Right lobe of liver (tissue), 6 donors: ENCODE data around the gene FKBP5. TPM values are rescaled to one million over a fixed set of nuclear protein-coding genes. Genes with fewer than 3 reads are reported as not detected.

ENCODE experiments used
- ATAC-seq, 4 donors: fragments of 200-7000 bp; cut with Tn5 transposase; one replicate each; pipeline ENCODE4 v1.9.1; 2020; ENCODE audit warnings: mild to moderate bottlenecking in 4 of 4, moderate library complexity in 4 of 4
- DNase-seq, 3 donors: peaks; one replicate each; pipeline ENCODE4 v3.0.0-alpha.2; 2020
- H3K27ac ChIP-seq, 3 donors: fragments of 200-600 bp; one replicate each; pipeline ENCODE4 v1.8.0; 2022
- H3K27me3 ChIP-seq, 2 donors: fragments of 200-600 bp; one replicate each; pipeline ENCODE4 v1.8.0; 2022
- H3K36me3 ChIP-seq, 4 donors: fragments of 200-600 bp; sonication (generic) in 1 of 4; one replicate each; pipeline versions ENCODE4 v1.5.1 to v1.8.0; 2017 to 2022; ENCODE audit warnings: control low read depth in 1 of 4
- H3K4me1 ChIP-seq, 4 donors: fragments of 200-600 bp; sonication (generic) in 1 of 4; one replicate each; pipeline versions ENCODE4 v1.5.1 to v1.8.0; 2017 to 2022; ENCODE audit warnings: control low read depth in 1 of 4
- H3K4me3 ChIP-seq, 3 donors: fragments of 200-600 bp; one replicate each; pipeline ENCODE4 v1.8.0; 2022
- H3K9me3 ChIP-seq, 4 donors: fragments of 200-600 bp; sonication (generic) in 1 of 4; one replicate each; pipeline versions ENCODE4 v1.5.1 to v1.8.0; 2017 to 2022; ENCODE audit warnings: control low read depth in 1 of 4
- CTCF ChIP-seq, 4 donors: fragments of 200-600 bp in 3 of 4; fragments of 450-650 bp in 1 of 4; IDR thresholded peaks; one replicate each; pipeline versions ENCODE4 v1.5.1 to v1.8.0; 2016 to 2022; ENCODE audit warnings: antibody characterized with exemption in 4 of 4, mild to moderate bottlenecking in 2 of 4
- POLR2A ChIP-seq: fragments of 450-650 bp; IDR thresholded peaks from one replicate; pipeline ENCODE4 v1.6.1; 2017; ENCODE audit warnings: antibody characterized with exemption, mild to moderate bottlenecking
- WGBS: methylation state at CpG from one replicate; pipeline ENCODE4 v1.1.6; 2018; ENCODE audit warnings: low coverage, low lambda C conversion rate; ENCODE audit not compliant: insufficient coverage; ENCODE audit errors: missing lambda C conversion rate; 5-methylcytosine and 5-hydroxymethylcytosine counted together
- intact Hi-C, 2 donors: fragments of 100-400 bp; cut with DNase I; formaldehyde crosslinking; loops; one replicate each; pipeline versions ENCODE4 v1.11.2 to v1.14.1; 2022
- total RNA-seq, 6 experiments: library from RNA; depleted of rRNA in 2 of 6; stranded (reverse); fragments of >200 nt in 2 of 6; fragmentation: NEBNext Ultra II Directional in 3 of 6; extraction: Animal tissue kit (Norgen Biotek cat#: 25700) in 3 of 6; gene quantifications; one replicate each; pipeline versions ENCODE4 v1.1.0 to v1.2.4, GENCODE V29; 2016 to 2023
- donor health status: DM: no; HTN: yes; CAD: no.
- donor health status: DM: no; HTN: no; CAD: no.
- donor health status: DM: no; HTN: no; CAD: no.
- donor health status: DM: no; HTN: yes; CAD: no.
- donor health status: DM: no; HTN: yes; CAD: no.

FKBP5 gene
- total RNA-seq, 6 experiments from 2014 or later = 36.1 to 387 (median 111) TPM

DNA sequence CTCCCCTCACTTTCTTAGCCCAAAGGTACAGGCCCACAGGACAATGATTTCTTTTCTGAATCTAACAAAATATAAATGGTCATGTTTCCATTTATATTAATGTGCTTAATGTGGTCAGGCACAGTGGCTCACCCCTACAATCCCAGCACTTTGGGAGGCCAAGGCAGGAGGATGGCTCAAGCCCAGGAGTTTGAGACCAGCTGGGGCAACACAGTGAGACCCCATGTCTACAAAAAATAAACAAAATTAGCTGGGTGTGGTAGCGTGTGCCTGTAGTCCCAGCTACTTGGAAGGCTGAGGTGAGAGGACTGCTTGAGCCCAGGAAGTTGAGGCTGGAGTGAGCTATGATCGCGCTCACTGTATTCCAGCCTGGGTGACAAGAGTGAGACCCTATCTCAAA lies 98.8 kb downstream of the FKBP5 start:
- no peak for DNase-seq
- Histone ChIP-seq H3K4me1 (peaks cover 0 to 51% (median 11%) of the 10 kb centered on the region in 4 donors), H3K27ac (peak overlapping the region in 2 of 3 donors; percentile 15 to 60), H3K36me3 (peaks cover 0 to 92% (median 37%) of the 10 kb centered on the region in 4 donors), H3K9me3 (no peaks in the 10 kb centered on the region), H3K27me3 (no peaks in the 10 kb centered on the region), H3K4me3 (no peak overlapping the region)
- 93% methylated on average over 3 of the region's 3 CpGs for WGBS
- TF ChIP-seq CTCF (IDR thresholded peaks at IDR 0.05) (no peak), POLR2A (no peak)
- ATAC-seq = no peak
- intact Hi-C loops = loop anchor here in 1 of 2 donors (10.0 kb wide), 1 partner anchor 145 kb away; the partner anchor contains the start of gene ARMC12

DNA sequence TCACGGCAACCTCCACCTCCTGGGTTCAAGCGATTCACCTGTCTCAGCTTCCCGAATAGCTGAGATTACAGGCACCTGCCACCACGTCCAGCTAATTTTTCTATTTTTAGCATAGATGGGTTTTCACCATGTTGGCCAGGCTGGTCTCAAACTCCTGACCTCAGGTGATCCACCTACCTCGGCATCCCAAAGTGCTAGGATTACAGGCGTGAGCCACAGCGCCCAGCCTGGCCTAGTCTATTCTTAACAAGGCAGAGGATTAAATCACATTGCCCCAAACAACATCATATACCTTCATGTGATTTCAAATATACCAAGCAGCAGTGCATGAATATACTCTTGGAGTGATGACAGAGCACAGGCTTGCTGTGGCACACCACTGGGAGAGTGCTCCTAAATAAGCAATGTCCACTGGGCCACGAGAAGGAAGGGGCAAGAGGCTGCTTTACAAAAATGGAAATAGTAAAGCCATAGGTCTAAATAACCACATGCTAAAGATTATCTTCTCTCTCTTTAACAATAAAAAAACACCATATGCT lies 99.4 kb downstream of the FKBP5 start:
- Histone ChIP-seq H3K36me3 (peaks cover 0 to 92% (median 34%) of the 10 kb centered on the region in 4 donors), H3K4me3 (no peak overlapping the region), H3K27me3 (no peaks in the 10 kb centered on the region), H3K27ac (peak overlapping the region in 2 of 3 donors; percentile 15 to 60), H3K9me3 (no peaks in the 10 kb centered on the region), H3K4me1 (peaks cover 0 to 57% (median 8%) of the 10 kb centered on the region in 4 donors)
- TF ChIP-seq CTCF (IDR thresholded peaks at IDR 0.05) = no peak
- TF ChIP-seq POLR2A = no peak
- no peak for ATAC-seq
- intact Hi-C loops = loop anchor here in 1 of 2 donors (10.0 kb wide), 1 partner anchor 146 kb away; the partner anchor contains the start of gene ARMC12
- 87% methylated on average over 7 of the region's 8 CpGs for WGBS
- no peak for DNase-seq

DNA sequence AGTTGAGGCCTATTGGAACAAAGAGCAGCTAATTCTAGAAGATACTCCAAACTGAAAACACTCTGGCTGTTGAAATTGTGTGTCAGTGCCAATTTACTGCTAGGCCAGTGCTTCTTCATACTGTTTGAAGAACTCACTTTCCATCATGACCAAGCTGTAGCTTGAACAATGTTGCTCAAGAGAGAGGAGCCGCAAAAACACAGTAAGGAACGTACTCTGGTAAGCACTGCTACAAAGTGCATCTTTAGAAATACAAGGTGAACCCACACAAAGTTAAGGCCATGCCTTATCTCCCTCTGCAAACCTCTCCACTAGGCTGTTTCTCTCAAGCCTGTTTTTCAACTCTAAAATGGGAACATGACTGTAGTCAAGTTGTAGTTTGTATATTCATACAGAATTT lies 101.5 kb downstream of the FKBP5 start:
- ATAC-seq (peak in 1 of 4 donors; percentile 14), DNase-seq (no peak)
- H3K9me3 ChIP-seq = no peaks in the 10 kb centered on the region
- H3K36me3 ChIP-seq = peaks cover 0 to 92% (median 37%) of the 10 kb centered on the region in 4 donors
- H3K27ac ChIP-seq = peak overlapping the region in 1 of 3 donors; percentile 6
- H3K27me3 ChIP-seq = no peaks in the 10 kb centered on the region
- intact Hi-C loops = loop anchor here in 1 of 2 donors (10.0 kb wide), 1 partner anchor 148 kb away; the partner anchor contains the start of gene ARMC12
- 80% methylated on average over 1 of the region's 2 CpGs for WGBS
- H3K4me1 ChIP-seq = peaks cover 0 to 44% (median 0%) of the 10 kb centered on the region in 4 donors
- H3K4me3 ChIP-seq = no peak overlapping the region
- TF ChIP-seq CTCF (IDR thresholded peaks at IDR 0.05) (no peak), POLR2A (no peak)

DNA sequence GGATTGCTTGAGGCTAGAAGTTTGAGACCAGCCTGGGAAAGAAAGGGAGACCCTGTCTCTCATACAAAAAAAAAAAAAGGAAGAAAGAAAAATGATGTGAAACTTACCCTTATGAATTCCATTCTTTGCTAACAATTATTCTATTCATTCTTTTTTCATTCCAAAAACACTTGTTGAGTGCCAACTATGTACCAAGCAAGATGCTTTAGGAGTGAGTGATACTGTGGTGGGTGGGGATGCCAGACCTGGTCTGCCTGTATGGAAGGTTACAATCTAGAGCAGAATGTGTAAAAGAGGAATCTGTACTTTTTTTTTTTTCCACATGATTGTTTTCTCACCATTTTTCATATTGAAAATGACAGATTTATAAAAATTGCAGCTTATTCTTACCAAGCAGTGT lies 102.2 kb downstream of the FKBP5 start:
- ATAC-seq (no peak), DNase-seq (no peak)
- H3K4me3 ChIP-seq = no peak overlapping the region
- peaks cover 0 to 38% (median 0%) of the 10 kb centered on the region in 4 donors for H3K4me1 ChIP-seq
- no peaks in the 10 kb centered on the region for H3K27me3 ChIP-seq
- no peak overlapping the region for H3K27ac ChIP-seq
- peaks cover 0 to 92% (median 41%) of the 10 kb centered on the region in 4 donors for H3K36me3 ChIP-seq
- no peaks in the 10 kb centered on the region for H3K9me3 ChIP-seq
- TF ChIP-seq POLR2A (no peak), CTCF (IDR thresholded peaks at IDR 0.05) (no peak)
- intact Hi-C loops = loop anchor here in 1 of 2 donors (10.0 kb wide), 1 partner anchor 148 kb away; the partner anchor contains the start of gene ARMC12
